LHCN-M2 (cell line): ENCODE results near the gene NDUFC2. TPM values are rescaled to one million over a fixed set of nuclear protein-coding genes. Genes with fewer than 3 reads are reported as not detected.
A peak's percentile ranks its signal among the peaks of the same experiment; 100 is the strongest.
"Not testable (repeated sequence)": the region's sequence is repeated elsewhere in the genome, so short reads cannot be mapped to it uniquely, and the experiment has no call there.

ENCODE experiments used
- DNase-seq: peaks from one replicate; pipeline ENCODE4 v3.0.0-alpha.2; 2012; ENCODE audit warnings: low read depth
- total RNA-seq: library from RNA; depleted of rRNA; stranded (reverse); fragments of >200 nt; gene quantifications from 2 replicates; pipeline ENCODE4 v1.2.3, GENCODE V29; 2014

Gene NDUFC2
- total RNA-seq, 1 experiment from 2014 or later: 96.5 TPM

- DNase-seq: no peak
Observed at GRCh38 chr11:78054971-78055370, 24.7 kb downstream of the NDUFC2 start.

GRCh38 chr11:78050964-78051831, 28.5 kb downstream of the NDUFC2 start:
- peak; percentile 64 for DNase-seq

DNA sequence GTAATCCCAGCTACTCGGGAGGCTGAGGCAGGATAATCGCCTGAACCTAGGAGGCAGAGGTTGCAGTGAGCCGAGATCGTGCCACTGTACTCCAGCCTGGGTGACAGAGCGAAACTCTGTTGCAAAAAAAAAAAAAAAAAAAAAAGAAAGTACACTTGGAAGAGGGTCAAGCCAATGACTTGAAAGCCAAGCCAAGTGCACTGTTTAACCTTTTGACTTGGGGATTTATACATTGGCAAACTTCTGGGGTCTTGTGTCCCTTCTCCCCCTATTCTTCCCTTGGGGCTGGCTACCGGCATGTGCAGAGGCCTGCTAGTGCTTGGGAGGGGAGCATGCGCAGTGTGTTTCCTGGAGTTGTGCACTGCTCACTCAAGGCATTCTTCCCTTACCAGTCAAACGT, 30.3 kb downstream of the NDUFC2 start:
- DNase-seq: no peak

DNA sequence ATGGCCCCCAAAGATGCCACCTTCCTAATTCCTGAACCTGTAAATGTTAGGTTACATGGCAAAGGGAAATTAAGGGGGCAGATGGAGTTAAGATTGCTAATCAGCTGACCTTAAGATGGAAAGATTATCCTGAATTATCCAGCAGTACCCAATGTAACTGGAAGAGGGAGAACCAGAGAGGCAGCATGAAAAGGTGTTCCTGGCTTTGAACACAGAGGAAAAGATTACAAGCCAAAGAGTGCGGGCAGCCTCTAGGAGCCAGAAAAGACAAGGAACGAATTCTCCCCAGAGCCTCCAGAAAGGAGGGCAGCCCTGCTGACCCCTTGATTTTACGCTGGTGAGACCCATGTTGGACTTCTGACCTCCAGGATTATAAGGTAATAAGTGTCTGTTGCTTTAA, 31.1 kb downstream of the NDUFC2 start:
- DNase-seq: no peak

DNA sequence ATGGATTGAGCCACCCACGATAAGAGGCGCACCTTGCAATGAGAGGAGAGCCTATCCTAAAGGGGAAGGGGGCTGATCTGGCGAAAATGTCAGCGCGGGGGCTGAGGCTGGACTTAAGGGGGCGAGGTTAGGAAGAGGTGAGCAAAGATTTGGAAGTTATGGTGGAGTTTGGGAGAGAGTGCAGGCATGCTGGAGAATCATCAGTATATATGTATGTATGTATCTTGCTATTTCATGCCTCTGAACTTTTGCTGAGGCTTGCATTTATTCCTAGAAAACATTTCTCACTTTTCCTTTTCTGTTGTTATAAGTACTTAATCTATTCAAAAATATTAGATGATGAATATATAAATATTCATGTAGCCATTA, 33.2 kb downstream of the NDUFC2 start:
- no peak for DNase-seq

DNA sequence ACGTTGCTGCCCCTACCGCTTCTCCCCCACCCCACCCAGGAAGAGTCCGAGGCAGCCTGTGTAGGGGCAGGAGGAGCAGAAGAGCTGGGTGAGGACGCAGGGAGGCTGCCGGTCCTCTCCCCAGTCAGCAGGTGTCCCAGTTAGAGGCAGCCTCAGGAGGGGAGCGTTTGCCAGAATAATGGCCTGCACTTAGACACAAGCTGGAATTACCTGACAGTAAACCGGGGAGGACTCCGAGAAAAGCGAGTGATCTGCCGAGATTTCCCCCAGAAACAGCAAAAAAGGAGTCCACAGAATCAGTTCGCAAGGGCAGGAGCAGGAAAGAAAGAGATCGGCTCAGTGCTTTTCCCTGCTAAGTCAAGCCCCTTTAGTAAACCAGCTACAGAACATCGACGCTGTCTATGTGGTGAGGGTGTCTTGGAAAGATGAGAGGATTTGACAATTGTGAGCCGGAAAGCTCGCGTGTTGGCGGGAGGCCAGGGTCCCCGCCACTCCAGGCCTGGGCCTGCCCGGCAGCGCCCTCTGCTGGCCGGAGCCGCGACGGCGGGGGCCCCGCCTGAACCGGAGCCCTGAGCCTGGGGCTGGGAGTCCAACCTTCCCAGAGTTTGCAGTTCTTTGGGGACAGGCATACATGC, 33.7 kb downstream of the NDUFC2 start:
- DNase-seq: peak; percentile 58

GRCh38 chr11:78044706-78045105, 35.0 kb downstream of the NDUFC2 start:
- no peak for DNase-seq

DNA sequence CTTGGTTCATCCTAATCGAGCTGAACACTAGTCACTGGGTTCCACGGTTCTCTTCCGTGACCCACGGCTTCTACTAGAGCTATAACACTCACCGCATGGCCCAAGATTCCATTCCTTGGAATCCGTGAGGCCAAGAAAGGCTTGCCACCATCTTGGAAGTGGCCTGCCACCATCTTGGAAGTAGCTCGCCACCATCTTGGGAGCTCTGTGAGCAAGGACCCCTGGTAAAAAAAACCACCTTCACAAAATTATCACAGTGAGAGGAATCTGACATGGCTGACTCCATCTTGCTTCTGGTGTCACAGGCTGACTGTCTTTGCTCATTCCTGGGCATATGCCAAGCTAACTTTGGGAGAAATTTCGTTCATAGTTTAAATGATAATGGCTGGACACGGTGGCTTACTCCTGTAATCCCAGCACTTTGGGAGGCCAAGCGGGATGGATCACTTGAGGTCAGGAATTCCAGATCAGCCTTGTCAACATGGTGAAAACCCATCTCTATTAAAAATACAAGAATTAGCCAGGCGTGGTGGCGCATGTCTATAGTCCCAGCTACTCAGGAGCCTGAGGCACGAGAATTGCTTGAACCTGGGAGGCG, 37.7 kb downstream of the NDUFC2 start:
- DNase-seq: no peak

GRCh38 chr11:78041380-78041719, 38.3 kb downstream of the NDUFC2 start:
- not testable (repeated sequence) for DNase-seq

DNA sequence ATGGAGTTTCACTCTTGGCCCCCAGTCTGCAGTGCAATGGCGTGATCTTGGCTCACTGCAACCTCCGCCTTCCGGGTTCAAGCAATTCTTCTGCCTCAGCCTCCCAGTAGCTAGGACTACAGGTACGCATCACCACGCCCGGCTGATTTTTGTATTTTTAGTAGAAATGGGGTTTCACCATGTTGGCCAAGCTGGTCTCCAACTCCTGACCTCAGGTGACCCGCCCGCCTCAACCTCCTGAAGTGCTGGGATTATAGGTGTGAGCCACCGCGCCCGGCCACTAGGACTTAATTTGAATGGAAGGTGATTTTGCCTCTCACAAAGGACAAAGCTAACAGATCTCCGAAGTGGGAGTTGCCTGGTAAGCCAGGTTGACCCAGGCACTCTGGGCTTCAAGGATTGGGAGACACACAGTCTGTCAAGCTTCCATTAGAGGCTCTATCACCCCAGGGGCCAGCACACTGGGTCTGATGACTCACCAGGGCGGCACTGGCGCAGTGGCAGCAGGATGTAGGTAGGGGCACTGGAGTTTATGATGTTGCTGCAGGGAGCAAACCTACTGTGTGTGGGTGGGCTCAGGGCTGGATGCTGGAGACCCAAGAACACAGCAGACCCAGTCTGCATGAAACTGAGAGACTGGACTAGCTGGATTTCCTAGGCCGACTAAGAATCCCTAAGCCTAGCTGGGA, 38.8 kb downstream of the NDUFC2 start:
- DNase-seq: no peak

DNA sequence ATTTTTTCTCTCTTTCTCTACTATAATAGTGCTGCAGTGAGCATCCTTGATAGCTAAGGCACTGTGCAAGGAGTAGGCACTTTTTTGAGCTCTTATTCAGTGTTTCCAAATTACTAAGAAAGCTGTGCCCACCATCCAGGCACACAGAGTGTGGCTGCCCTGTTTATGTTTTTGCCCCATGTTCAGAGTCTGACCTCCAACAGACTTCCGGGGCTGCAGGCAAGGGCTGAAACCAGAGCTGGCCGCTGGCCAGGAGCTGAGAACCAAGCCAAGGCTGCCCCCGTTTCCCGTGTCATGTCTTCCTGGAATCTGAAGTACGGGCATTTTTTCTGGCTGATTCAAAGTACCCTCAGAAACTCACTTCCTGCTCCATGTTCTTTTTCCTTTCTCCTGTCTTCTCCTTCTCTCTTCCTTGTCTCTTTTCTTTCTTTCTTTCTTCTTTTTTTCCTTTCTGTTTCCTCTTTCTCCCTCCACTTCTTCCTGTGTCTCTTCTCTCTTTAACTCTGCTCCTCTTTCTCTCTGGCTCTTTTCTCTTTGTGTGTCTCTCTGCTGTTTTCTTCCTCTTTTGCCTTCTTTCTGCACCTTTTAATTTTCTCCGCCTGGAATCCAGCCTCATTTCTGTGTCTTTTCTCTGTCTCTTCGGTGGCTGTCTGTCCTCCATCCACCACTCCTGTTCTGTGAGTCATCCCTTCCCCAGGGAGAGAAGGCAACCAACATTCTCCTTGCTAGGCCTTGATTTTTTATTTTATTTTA, 39.6 kb downstream of the NDUFC2 start:
- DNase-seq: peak; percentile 87

DNA sequence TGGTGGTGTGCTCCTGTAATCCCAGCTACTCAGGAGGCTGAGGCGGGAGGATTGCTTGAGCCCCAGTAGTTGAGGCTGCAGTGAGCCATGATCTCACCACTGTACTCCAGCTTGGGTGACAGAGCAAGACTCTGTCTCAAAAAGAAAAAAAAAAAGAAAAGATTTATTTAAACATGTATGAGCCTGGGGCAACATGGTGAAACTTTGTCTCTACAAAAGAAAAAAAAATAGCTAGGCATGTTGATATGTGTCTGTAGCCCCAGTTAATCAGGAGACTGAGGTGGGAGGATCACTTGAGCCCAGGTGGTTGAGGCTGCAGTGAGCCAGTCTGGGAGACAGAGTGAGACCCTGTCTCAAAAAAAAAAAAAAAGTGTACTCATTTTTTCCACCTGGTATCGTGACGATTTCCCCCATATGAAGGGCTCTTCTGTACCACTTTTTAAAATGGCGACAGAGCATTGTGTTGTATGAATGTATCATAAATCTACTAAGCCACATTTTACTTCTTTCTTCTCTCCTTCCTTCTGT, 40.2 kb downstream of the NDUFC2 start:
- no peak for DNase-seq

DNA sequence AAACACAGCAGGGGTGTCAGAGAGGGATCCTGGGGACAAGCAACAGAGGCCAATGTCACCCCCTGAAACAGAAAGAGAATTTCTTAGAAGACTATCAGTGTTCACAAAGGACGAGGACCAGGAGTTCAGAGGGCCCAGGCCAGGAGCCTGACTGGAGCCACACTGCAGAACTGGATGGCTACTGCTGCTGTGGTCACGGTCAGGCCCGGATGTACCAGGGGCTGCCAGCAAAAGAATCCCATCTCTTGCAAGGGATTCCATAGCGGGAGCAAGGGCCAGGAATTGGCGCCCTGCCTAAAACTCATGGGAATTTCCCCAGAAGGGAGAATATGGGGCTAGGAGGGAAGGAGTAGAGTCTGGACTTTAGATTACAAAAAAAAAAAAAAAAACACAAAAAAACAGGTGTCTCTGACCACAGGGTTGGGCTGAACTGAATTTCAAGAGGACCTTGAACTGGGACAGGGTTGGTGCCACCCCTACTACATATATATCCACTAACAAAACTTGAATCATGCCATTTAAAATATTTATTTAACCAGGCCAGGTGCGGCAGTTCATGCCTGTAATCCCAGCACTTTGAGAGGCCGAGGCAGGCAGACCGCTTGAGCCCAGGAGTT, 40.9 kb downstream of the NDUFC2 start:
- DNase-seq: peak; percentile 83

- no peak for DNase-seq
Observed at GRCh38 chr11:78037825-78038620, 41.6 kb downstream of the NDUFC2 start.

- DNase-seq: peak; percentile 22
Observed at GRCh38 chr11:78037056-78037455, 42.6 kb downstream of the NDUFC2 start.

- DNase-seq: no peak
Observed at GRCh38 chr11:78036313-78036712, 43.3 kb downstream of the NDUFC2 start.

- DNase-seq: no peak
Observed at GRCh38 chr11:78034623-78035022, 45.0 kb downstream of the NDUFC2 start.

DNA sequence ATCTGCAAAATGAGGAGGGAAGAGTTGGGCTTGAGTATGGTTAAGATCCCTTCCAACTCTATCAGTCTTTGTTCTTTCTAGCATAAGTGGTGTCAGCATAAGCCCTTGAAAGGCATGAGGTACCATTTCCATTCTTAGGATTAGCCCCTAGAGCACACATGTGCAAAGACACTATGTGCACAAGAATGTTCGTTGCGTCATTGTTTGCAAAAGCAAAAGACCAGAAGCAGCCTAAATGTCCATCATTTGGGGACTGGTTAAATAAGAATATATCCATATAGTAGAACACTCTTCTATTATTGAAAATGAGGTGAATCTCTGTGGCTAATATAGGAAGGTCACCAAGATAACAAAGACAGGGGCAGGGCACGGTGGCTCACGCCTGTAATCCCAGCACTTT, 46.6 kb downstream of the NDUFC2 start:
- no peak for DNase-seq

GRCh38 chr11:78032090-78032489, 47.6 kb downstream of the NDUFC2 start:
- DNase-seq: no peak

DNA sequence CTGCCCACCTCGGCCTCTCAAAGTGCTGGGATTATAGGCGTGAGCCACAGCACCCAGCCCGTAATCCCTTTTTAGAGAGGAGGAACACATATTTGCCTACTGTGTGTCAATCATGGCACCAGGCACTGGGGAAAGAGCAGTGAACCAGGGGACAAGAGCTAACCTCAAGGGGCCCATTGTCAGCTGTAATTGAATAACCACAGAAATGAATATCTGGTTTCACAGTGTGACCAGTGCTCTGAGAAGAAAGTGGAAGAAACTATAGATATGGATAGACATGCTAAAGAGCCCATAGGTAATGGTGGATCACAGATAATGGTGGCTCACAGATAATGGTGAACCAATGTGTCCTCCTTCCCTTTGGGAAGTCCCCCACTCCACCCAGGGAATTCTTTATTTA, 48.0 kb downstream of the NDUFC2 start:
- DNase-seq: peak; percentile 32
